Tibial nerve (tissue), 4 donors: ENCODE measurements around the gene LRIT3. TPM values are rescaled to one million over a fixed set of nuclear protein-coding genes. Genes with fewer than 3 reads are reported as not detected.
"Not testable (repeated sequence)": the region's sequence is repeated elsewhere in the genome, so short reads cannot be mapped to it uniquely, and the experiment has no call there.

Source experiments
- DNase-seq, 2 donors: peaks; one replicate each; pipeline ENCODE4 v3.0.0-alpha.2; 2019; ENCODE audit warnings: low spot score in 2 of 2
- H3K27ac ChIP-seq, 4 donors: fragments of 200-600 bp; sonication (generic) in 3 of 4; one replicate each; pipeline ENCODE4 v1.5.1; 2017 to 2019; ENCODE audit warnings: mild to moderate bottlenecking in 1 of 4
- H3K27me3 ChIP-seq, 2 donors: fragments of 200-600 bp; sonication (generic) in 1 of 2; one replicate each; pipeline versions ENCODE4 v1.5.1 to v1.6.0; 2017 to 2019
- H3K36me3 ChIP-seq, 3 donors: fragments of 200-600 bp; sonication (generic); one replicate each; pipeline ENCODE4 v1.5.1; 2018 to 2019
- H3K4me1 ChIP-seq, 4 donors: fragments of 200-600 bp; sonication (generic) in 3 of 4; one replicate each; pipeline ENCODE4 v1.5.1; 2017 to 2019
- H3K4me3 ChIP-seq, 4 donors: fragments of 200-600 bp; sonication (generic) in 3 of 4; one replicate each; pipeline ENCODE4 v1.5.1; 2017 to 2019; ENCODE audit warnings: mild to moderate bottlenecking in 1 of 4, moderate library complexity in 1 of 4
- H3K9me3 ChIP-seq, 4 donors: fragments of 200-600 bp; sonication (generic) in 3 of 4; one replicate each; pipeline ENCODE4 v1.5.1; 2017 to 2019
- CTCF ChIP-seq, 5 experiments: fragments of 200-600 bp in 3 of 5; fragments of 450-650 bp in 2 of 5; sonication (generic) in 3 of 5; IDR thresholded peaks; one replicate each; pipeline ENCODE4 v1.5.1; 2016 to 2019; ENCODE audit warnings: antibody characterized with exemption in 5 of 5, mild to moderate bottlenecking in 3 of 5, moderate library complexity in 2 of 5
- EP300 ChIP-seq, 2 donors: sonication (generic); formaldehyde crosslinking; IDR thresholded peaks; one replicate each; pipeline ENCODE4 v1.6.1; 2017; ENCODE audit warnings: antibody characterized with exemption in 2 of 2, mild to moderate bottlenecking in 1 of 2
- POLR2A ChIP-seq, 2 donors: fragments of 450-650 bp; IDR thresholded peaks; one replicate each; pipeline ENCODE4 v1.6.1; 2017; ENCODE audit warnings: antibody characterized with exemption in 2 of 2, mild to moderate bottlenecking in 2 of 2, moderate library complexity in 2 of 2
- WGBS, 2 donors: methylation state at CpG; one replicate each; pipeline ENCODE4 v1.1.5; 2018; 5-methylcytosine and 5-hydroxymethylcytosine counted together
- total RNA-seq, 4 donors: library from RNA; depleted of rRNA; stranded (reverse); fragments of >200 nt; gene quantifications; one replicate each; pipeline ENCODE4 v1.1.0, GENCODE V29; 2016

LRIT3 gene
- total RNA-seq, 4 donors from 2014 or later, result 0.21 to 0.60 (median 0.51) TPM

DNA sequence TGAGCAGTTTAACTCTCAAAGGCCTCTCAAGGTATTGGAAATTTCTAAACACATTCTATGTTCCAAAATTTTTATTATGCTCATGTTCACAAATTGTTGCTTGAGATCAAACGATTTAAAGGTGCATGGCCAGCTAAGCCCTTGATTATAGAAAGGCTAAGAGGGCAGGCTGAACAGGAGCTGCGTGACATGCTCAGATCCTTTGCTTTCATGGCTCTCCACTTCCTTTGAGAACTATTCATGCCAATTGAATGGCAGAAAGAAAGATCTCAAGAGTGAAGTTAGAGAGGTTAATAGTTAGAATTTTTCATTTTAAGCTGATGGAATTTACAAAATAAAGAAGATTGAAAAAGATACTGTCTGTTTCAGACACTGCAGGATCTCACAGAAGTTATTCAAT lies 594 bp downstream of the LRIT3 start:
- H3K9me3 ChIP-seq, result no peaks in the 10 kb centered on the region
- H3K36me3 ChIP-seq, result peaks cover 0 to 15% (median 0%) of the 10 kb centered on the region in 3 donors
- TF ChIP-seq POLR2A (IDR thresholded peaks at IDR 0.05) (no peak), EP300 (IDR thresholded peaks at IDR 0.05) (no peak), CTCF (IDR thresholded peaks at IDR 0.05) (no peak)
- H3K4me1 ChIP-seq, result no peaks in the 10 kb centered on the region
- H3K4me3 ChIP-seq, result no peak overlapping the region
- WGBS, 2 donors, result 74 to 77% methylated on average over 2 of the region's 2 CpGs
- no peak overlapping the region for H3K27ac ChIP-seq
- DNase-seq, result no peak
- no peaks in the 10 kb centered on the region for H3K27me3 ChIP-seq

DNA sequence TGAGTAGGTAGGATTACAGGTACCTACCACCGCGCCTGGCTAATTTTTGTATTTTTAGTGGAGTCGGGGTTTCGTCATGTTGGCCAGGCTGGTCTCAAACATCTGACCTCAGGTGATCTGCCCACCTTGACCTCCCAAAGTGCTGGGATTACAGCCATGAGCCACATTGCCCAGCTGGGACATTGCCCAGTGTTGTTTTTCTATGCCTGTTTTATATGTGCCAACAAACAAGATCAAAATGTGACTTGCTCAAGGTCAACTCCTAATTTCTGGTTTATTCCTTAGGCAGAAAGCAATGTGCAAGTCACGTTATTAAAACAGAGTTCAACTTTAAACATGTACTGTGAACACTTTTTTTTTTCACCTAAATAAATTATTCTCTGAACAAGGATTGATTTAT lies 2.7 kb downstream of the LRIT3 start:
- Histone ChIP-seq H3K36me3 (peaks cover 0 to 12% (median 0%) of the 10 kb centered on the region in 3 donors), H3K27me3 (no peaks in the 10 kb centered on the region), H3K4me1 (no peaks in the 10 kb centered on the region), H3K9me3 (no peaks in the 10 kb centered on the region), H3K4me3 (no peak overlapping the region), H3K27ac (no peak overlapping the region)
- TF ChIP-seq EP300 (IDR thresholded peaks at IDR 0.05) (no peak), CTCF (IDR thresholded peaks at IDR 0.05) (no peak), POLR2A (IDR thresholded peaks at IDR 0.05) (no peak)
- 76 to 87% methylated on average over 5 of the region's 5 CpGs for WGBS, 2 donors
- no peak for DNase-seq

DNA sequence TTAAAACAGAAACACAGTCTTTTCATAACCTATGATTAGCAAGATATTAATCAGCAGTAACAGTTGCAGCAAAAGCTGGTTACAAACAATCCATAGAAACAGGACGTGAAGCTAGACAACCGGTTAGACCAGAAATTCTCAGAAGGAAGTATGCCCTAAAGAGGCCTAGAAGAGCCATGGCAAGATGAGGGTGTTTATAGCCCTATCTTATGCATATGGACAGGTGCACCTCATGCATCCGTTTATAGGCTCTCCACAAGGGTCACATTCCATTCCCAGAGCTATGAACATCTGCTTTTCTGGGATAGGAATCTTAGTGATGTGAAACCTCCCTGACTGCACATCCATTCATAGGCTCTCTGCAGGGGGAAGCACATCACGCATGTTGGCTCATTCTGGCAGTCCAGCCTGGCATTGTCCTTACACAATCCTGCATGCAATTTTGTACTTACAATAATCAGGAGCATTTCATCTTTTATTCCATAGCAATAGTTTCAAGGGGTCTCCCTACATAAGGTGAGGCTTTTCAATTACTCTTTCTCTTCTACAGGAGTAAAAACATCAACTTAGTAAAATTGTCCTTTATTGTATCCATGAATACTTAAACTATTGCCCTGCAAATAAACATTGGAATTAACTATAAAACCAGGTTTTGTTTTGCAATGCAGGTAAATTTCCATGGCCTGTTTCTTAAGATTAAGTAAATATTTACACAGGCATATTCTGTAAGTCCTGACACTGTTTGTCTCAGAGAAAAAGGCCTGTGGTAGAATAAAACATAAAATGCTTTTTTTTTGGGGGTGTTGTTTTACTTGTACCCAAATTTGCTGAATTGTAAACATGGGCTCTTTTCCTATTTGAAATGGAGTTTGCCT lies 11.8 kb downstream of the LRIT3 start:
- not testable (repeated sequence) for H3K36me3 ChIP-seq, H3K27me3 ChIP-seq, H3K4me3 ChIP-seq, DNase-seq, H3K27ac ChIP-seq, H3K4me1 ChIP-seq
- 92% methylated on average over 4 of the region's 4 CpGs for WGBS, 2 donors
- H3K9me3 ChIP-seq, result peaks cover 0 to 30% (median 6%) of the 10 kb centered on the region in 4 donors

DNA sequence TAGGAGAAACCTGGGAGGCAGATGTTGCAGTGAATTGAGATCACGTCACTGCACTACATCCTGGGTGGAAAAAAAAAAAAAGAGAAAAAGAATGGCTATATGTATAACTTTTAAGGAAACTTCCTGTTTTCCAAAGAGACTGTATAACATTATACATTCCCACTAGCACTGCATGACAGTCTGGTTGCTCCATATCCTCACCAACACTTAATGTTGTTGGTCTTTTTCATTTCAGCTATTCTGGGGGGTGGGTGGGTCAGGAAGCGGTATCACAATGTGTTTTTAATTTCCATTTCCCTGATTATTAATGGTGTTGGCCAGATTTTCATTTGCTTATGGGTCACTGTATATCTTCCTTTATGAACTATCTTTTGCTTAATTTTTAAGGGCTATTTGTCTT lies 13.4 kb downstream of the LRIT3 start:
- no peak for DNase-seq
- Histone ChIP-seq H3K27ac (no peak overlapping the region), H3K9me3 (peaks cover 0 to 30% (median 6%) of the 10 kb centered on the region in 4 donors), H3K4me1 (no peaks in the 10 kb centered on the region), H3K4me3 (no peak overlapping the region), H3K36me3 (peaks cover 0 to 9% (median 0%) of the 10 kb centered on the region in 3 donors), H3K27me3 (no peaks in the 10 kb centered on the region)
- 92 to 97% methylated on average over 2 of the region's 2 CpGs for WGBS, 2 donors
- TF ChIP-seq EP300 (IDR thresholded peaks at IDR 0.05), result no peak
- no peak for TF ChIP-seq POLR2A (IDR thresholded peaks at IDR 0.05)
- no peak for TF ChIP-seq CTCF (IDR thresholded peaks at IDR 0.05)

GRCh38 chr4:109861916-109862511 lies 14.1 kb downstream of the LRIT3 start:
- Histone ChIP-seq H3K9me3 (peaks cover 0 to 30% (median 6%) of the 10 kb centered on the region in 4 donors), H3K36me3 (peaks cover 0 to 9% (median 0%) of the 10 kb centered on the region in 3 donors), H3K27ac (no peak overlapping the region), H3K4me3 (no peak overlapping the region), H3K27me3 (no peaks in the 10 kb centered on the region), H3K4me1 (no peaks in the 10 kb centered on the region)
- TF ChIP-seq EP300 (IDR thresholded peaks at IDR 0.05), result no peak
- TF ChIP-seq POLR2A (IDR thresholded peaks at IDR 0.05), result no peak
- TF ChIP-seq CTCF (IDR thresholded peaks at IDR 0.05), result no peak
- 68 to 76% methylated on average over 3 of the region's 3 CpGs for WGBS, 2 donors
- no peak for DNase-seq
